ENCODE measurements around the gene DUSP6. TPM values are rescaled to one million over a fixed set of nuclear protein-coding genes. Genes with fewer than 3 reads are reported as not detected.

Gene DUSP6
- total and polyA plus RNA-seq, 9 of the 15 experiments (the other 6 are each of a cell fraction or from before 2014, with no cell fraction given), result 0.04 to 0.60 (median 0.08) TPM; not detected in 2

GRCh38 chr12:89345830-89346740, 6.2 kb downstream of the DUSP6 start (continued):
- TF ChIP-seq FOXK2 (conservative IDR thresholded peaks at IDR 0.05 in 1 of 2, IDR thresholded peaks at IDR 0.05 in 1 of 2; ENCODE audit: low read depth in 2 of 2) (no peak), ELF4 (CRISPR knock-in tag; IDR thresholded peaks at IDR 0.05) (0 out of 2 replicates have a peak, but pooled peaks have one; percentile 12)

- H3K4me1 ChIP-seq (replicated peaks in 1 of 2; ENCODE audit: control insufficient read depth in 2 of 2, insufficient read depth in 2 of 2, low read length in 2 of 2), result peaks cover 0 to 26% of the 10 kb centered on the region in 2 experiments; a peak in 4 of 5 replicates
Measured at GRCh38 chr12:89345376-89345775, 6.9 kb downstream of the DUSP6 start.

More at GRCh38 chr12:89345376-89345775, 6.9 kb downstream of the DUSP6 start:
- H3K27ac ChIP-seq (ENCODE audit: extremely low read depth, low read depth, low read length), result no peak overlapping the region
- POLR2A ChIA-PET, result no interaction called here
- FAIRE-seq, result no peak
- no peak overlapping the region; a peak in 1 of 4 replicates for H3K9ac ChIP-seq (ENCODE audit: insufficient read depth in 1 of 2, low read depth in 2 of 2, low read length in 2 of 2)
- intact Hi-C loops (cut with micrococcal nuclease) (no loop called here), in situ Hi-C loops (cut with MboI) (no loop called here)
- no TSS peak for BruUV-seq (replicated peaks)
- H3K4me2 ChIP-seq (ENCODE audit: insufficient read depth, low read length), result no peak overlapping the region
- 38% methylated on average over 3 of the region's 3 CpGs for WGBS (ENCODE audit: insufficient coverage, low coverage, missing lambda C conversion rate)
- DNase-seq (ENCODE audit: extremely low read depth in 1 of 4, low spot score in 3 of 4), result no peak
- TF ChIP-seq FOS (IDR thresholded peaks at IDR 0.05; ENCODE audit: extremely low read depth, insufficient read length), result no peak
- no peak for TF ChIP-seq NR1H2 (CRISPR knock-in tag; IDR thresholded peaks at IDR 0.05)
- no peak for TF ChIP-seq FOXA1 (IDR thresholded peaks at IDR 0.05; ENCODE audit: borderline replicate concordance)
- TF ChIP-seq PURB (CRISPR knock-in tag; IDR thresholded peaks at IDR 0.05; ENCODE audit: low read depth), result no peak
- TF ChIP-seq ARID3B (CRISPR knock-in tag; IDR thresholded peaks at IDR 0.05; ENCODE audit: borderline replicate concordance), result no peak
- no peak for TF ChIP-seq CBX2 (IDR thresholded peaks at IDR 0.05; ENCODE audit: insufficient read depth, low read length, poor library complexity, severe bottlenecking)
- TF ChIP-seq ZNF124 (CRISPR knock-in tag; IDR thresholded peaks at IDR 0.05), result no peak
- no peak for TF ChIP-seq HMG20B (CRISPR knock-in tag; IDR thresholded peaks at IDR 0.05)
- TF ChIP-seq STAT5B (CRISPR knock-in tag; IDR thresholded peaks at IDR 0.05), result no peak
- no peaks in the 10 kb centered on the region for H3K27me3 ChIP-seq (ENCODE audit: control insufficient read depth in 2 of 2, insufficient read depth in 2 of 2, low read length in 2 of 2)
- no peaks in the 10 kb centered on the region for H4K20me1 ChIP-seq (replicated peaks; ENCODE audit: control insufficient read depth, insufficient read depth, low read length)
- H3K36me3 ChIP-seq (ENCODE audit: control insufficient read depth, insufficient read depth, low read length), result no peaks in the 10 kb centered on the region
- no peak overlapping the region for H3K4me3 ChIP-seq
- H3K9me3 ChIP-seq (replicated peaks; ENCODE audit: control insufficient read depth, insufficient read depth, low read depth, low read length), result no peaks in the 10 kb centered on the region
- H3K9me1 ChIP-seq (ENCODE audit: control insufficient read depth, insufficient read depth, low read length), result no peaks in the 10 kb centered on the region
- CTCF ChIA-PET (ENCODE audit: low intra/inter-chr PET ratio), result no interaction called here
- H3K79me2 ChIP-seq (ENCODE audit: control insufficient read depth, insufficient read depth, low read length), result no peaks in the 10 kb centered on the region
- no peak for ATAC-seq
- peak overlapping the region; percentile 78; the same call in 1 of the 2 replicates for H2AFZ ChIP-seq (ENCODE audit: low read depth, low read length)

All from K562 (cell line).